Tibial nerve (tissue), 4 donors: ENCODE results near the gene EML6. TPM values are rescaled to one million over a fixed set of nuclear protein-coding genes. Genes with fewer than 3 reads are reported as not detected.

Experiments used
- DNase-seq, 2 donors: peaks; one replicate each; pipeline ENCODE4 v3.0.0-alpha.2; 2019; ENCODE audit warnings: low spot score in 2 of 2
- H3K27ac ChIP-seq, 4 donors: fragments of 200-600 bp; sonication (generic) in 3 of 4; one replicate each; pipeline ENCODE4 v1.5.1; 2017 to 2019; ENCODE audit warnings: mild to moderate bottlenecking in 1 of 4
- H3K27me3 ChIP-seq, 2 donors: fragments of 200-600 bp; sonication (generic) in 1 of 2; one replicate each; pipeline versions ENCODE4 v1.5.1 to v1.6.0; 2017 to 2019
- H3K36me3 ChIP-seq, 3 donors: fragments of 200-600 bp; sonication (generic); one replicate each; pipeline ENCODE4 v1.5.1; 2018 to 2019
- H3K4me1 ChIP-seq, 4 donors: fragments of 200-600 bp; sonication (generic) in 3 of 4; one replicate each; pipeline ENCODE4 v1.5.1; 2017 to 2019
- H3K4me3 ChIP-seq, 4 donors: fragments of 200-600 bp; sonication (generic) in 3 of 4; one replicate each; pipeline ENCODE4 v1.5.1; 2017 to 2019; ENCODE audit warnings: mild to moderate bottlenecking in 1 of 4, moderate library complexity in 1 of 4
- H3K9me3 ChIP-seq, 4 donors: fragments of 200-600 bp; sonication (generic) in 3 of 4; one replicate each; pipeline ENCODE4 v1.5.1; 2017 to 2019
- EP300 ChIP-seq, 2 donors: sonication (generic); formaldehyde crosslinking; IDR thresholded peaks; one replicate each; pipeline ENCODE4 v1.6.1; 2017; ENCODE audit warnings: antibody characterized with exemption in 2 of 2, mild to moderate bottlenecking in 1 of 2
- POLR2A ChIP-seq, 2 donors: fragments of 450-650 bp; IDR thresholded peaks; one replicate each; pipeline ENCODE4 v1.6.1; 2017; ENCODE audit warnings: antibody characterized with exemption in 2 of 2, mild to moderate bottlenecking in 2 of 2, moderate library complexity in 2 of 2
- WGBS, 2 donors: methylation state at CpG; one replicate each; pipeline ENCODE4 v1.1.5; 2018; 5-methylcytosine and 5-hydroxymethylcytosine counted together
- total RNA-seq, 4 donors: library from RNA; depleted of rRNA; stranded (reverse); fragments of >200 nt; gene quantifications; one replicate each; pipeline ENCODE4 v1.1.0, GENCODE V29; 2016
- TF ChIP-seq, protein P1 (sequence below), 5 experiments: fragments of 200-600 bp in 3 of 5; fragments of 450-650 bp in 2 of 5; sonication (generic) in 3 of 5; IDR thresholded peaks; one replicate each; pipeline ENCODE4 v1.5.1; 2016 to 2019; ENCODE audit warnings: antibody characterized with exemption in 5 of 5, mild to moderate bottlenecking in 3 of 5, moderate library complexity in 2 of 5

Gene EML6
- total RNA-seq, 4 donors from 2014 or later: 0.60 to 18.0 (median 0.93) TPM

DNA sequence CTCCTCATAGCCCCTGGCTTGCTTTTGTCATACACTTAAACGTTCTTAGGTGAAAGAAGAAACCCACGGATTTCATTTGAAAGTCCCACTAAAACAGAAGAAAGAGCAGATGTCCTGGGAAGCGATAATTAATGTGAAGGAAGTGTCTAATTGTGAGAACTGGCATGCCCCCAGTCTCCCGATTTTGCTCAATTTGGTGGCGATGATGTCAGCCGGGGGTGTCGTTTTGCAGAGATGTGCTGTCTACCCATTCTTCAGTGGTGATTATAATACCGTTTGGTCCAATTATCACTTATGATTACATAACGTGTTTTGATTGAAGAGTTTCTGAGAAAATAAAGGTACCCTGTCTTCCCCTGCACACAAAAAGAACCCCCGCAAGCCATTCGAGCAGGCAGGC is 223.7 kb downstream of the EML6 start:
- no peak for DNase-seq
- 50 to 55% methylated on average over 11 of the region's 11 CpGs for WGBS, 2 donors
- Histone ChIP-seq H3K4me3 (peak overlapping the region in 1 of 4 donors; percentile 10), H3K4me1 (peaks cover 3 to 35% (median 11%) of the 10 kb centered on the region in 4 donors), H3K9me3 (no peaks in the 10 kb centered on the region), H3K36me3 (no peaks in the 10 kb centered on the region), H3K27me3 (no peaks in the 10 kb centered on the region), H3K27ac (peak overlapping the region in 2 of 4 donors; percentile 38 to 84)
- TF ChIP-seq, protein P1, sequence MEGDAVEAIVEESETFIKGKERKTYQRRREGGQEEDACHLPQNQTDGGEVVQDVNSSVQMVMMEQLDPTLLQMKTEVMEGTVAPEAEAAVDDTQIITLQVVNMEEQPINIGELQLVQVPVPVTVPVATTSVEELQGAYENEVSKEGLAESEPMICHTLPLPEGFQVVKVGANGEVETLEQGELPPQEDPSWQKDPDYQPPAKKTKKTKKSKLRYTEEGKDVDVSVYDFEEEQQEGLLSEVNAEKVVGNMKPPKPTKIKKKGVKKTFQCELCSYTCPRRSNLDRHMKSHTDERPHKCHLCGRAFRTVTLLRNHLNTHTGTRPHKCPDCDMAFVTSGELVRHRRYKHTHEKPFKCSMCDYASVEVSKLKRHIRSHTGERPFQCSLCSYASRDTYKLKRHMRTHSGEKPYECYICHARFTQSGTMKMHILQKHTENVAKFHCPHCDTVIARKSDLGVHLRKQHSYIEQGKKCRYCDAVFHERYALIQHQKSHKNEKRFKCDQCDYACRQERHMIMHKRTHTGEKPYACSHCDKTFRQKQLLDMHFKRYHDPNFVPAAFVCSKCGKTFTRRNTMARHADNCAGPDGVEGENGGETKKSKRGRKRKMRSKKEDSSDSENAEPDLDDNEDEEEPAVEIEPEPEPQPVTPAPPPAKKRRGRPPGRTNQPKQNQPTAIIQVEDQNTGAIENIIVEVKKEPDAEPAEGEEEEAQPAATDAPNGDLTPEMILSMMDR (IDR thresholded peaks at IDR 0.05): no peak
- no peak for TF ChIP-seq EP300 (IDR thresholded peaks at IDR 0.05)
- TF ChIP-seq POLR2A (IDR thresholded peaks at IDR 0.05): no peak

DNA sequence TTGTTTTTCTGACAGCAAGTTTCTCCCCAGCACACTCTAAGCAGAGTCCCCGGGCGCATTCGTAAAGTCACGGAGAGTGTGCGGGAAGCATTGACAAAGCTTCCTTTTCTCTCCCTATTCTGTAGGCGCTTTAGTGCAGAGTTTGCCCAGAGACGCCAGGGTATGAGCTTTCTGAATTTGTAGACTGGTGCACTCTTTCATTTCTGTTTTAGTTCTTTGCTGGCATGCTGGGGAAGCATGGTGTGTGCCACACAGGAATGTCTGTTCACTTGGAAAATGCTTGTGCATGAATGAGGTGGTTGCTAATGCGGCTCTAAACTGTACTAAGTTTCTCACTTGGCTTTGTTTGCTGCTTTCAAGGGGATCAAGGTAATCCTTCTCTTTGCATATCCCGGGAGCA is 224.2 kb downstream of the EML6 start:
- peak overlapping the region in 1 of 4 donors; percentile 10 for H3K4me3 ChIP-seq
- H3K27me3 ChIP-seq: no peaks in the 10 kb centered on the region
- peak overlapping the region in 2 of 4 donors; percentile 38 to 84 for H3K27ac ChIP-seq
- no peaks in the 10 kb centered on the region for H3K9me3 ChIP-seq
- TF ChIP-seq EP300 (IDR thresholded peaks at IDR 0.05) (no peak), POLR2A (IDR thresholded peaks at IDR 0.05) (no peak)
- TF ChIP-seq, protein P1 (IDR thresholded peaks at IDR 0.05): no peak
- no peak for DNase-seq
- WGBS, 2 donors: 48 to 53% methylated on average over 9 of the region's 9 CpGs
- no peaks in the 10 kb centered on the region for H3K36me3 ChIP-seq
- H3K4me1 ChIP-seq: peaks cover 3 to 35% (median 11%) of the 10 kb centered on the region in 4 donors

DNA sequence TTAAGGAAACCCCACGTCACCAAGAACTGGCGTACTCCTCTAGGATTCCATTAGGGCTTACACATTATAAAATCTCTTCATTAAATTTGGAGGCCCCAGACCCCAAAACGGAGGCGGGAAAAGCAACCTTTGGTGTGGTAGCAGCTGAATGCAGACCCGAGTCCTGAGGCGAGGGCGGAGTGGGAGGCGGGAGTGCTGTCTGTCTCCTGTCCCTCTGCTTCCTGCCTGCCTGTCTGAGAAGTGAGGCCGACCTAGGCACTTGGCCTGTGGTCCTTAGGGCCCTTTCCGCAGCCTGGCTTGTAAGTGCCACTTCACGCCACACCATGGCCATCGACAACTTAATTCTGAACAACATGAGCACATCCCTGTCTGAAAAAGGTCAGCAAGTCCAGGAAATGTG is 224.7 kb downstream of the EML6 start:
- Histone ChIP-seq H3K36me3 (no peaks in the 10 kb centered on the region), H3K9me3 (no peaks in the 10 kb centered on the region), H3K4me1 (peaks cover 3 to 35% (median 11%) of the 10 kb centered on the region in 4 donors), H3K4me3 (no peak overlapping the region), H3K27ac (peak overlapping the region in 2 of 4 donors; percentile 38 to 84), H3K27me3 (no peaks in the 10 kb centered on the region)
- WGBS, 2 donors: 75 to 80% methylated on average over 12 of the region's 12 CpGs
- TF ChIP-seq, protein P1 (IDR thresholded peaks at IDR 0.05): no peak
- TF ChIP-seq POLR2A (IDR thresholded peaks at IDR 0.05) (no peak), EP300 (IDR thresholded peaks at IDR 0.05) (no peak)
- DNase-seq: no peak

DNA sequence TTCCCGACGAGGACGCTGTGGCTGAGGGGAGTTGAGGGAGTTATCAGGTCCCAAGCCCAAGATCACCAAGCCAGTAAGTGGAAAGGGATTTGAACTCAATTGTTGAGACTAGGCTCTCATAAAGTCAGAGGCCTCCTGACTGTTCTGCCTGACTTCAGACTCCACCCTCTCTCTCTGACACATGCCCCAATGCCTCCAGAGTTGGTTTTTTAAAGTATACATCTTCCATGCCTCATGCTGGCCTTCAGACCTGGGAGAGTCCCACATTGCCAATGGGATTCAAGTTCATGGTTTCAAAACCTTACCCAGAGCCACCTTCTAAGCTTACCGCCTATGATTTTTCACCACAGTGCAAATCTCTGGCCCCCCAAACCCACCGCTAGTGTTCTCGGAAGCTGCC is 226.0 kb downstream of the EML6 start:
- H3K36me3 ChIP-seq: no peaks in the 10 kb centered on the region
- no peaks in the 10 kb centered on the region for H3K27me3 ChIP-seq
- H3K9me3 ChIP-seq: no peaks in the 10 kb centered on the region
- DNase-seq: no peak
- H3K4me1 ChIP-seq: peaks cover 3 to 35% (median 11%) of the 10 kb centered on the region in 4 donors
- TF ChIP-seq POLR2A (IDR thresholded peaks at IDR 0.05) (no peak), EP300 (IDR thresholded peaks at IDR 0.05) (no peak)
- TF ChIP-seq, protein P1 (IDR thresholded peaks at IDR 0.05): no peak
- WGBS, 2 donors: 94 to 95% methylated on average over 6 of the region's 6 CpGs
- no peak overlapping the region for H3K4me3 ChIP-seq
- no peak overlapping the region for H3K27ac ChIP-seq

DNA sequence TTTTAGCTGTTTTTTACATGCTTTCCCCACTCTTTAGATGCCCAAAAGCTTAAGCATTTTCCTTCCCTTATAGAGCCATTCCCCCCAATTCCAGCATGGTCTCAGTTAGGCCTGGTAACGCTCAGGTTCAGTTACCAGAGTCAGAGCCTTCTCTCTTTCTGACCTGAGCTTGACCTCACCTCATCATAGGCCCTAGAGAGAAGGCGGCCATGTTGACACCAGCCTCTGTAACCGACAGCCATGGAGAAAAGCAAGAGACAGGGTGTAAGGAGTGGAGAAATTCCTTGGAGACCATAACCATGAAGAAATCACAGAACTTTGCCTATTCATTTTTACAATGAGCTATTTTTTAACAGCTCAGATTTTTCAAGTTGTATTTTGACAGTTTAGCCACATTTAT is 227.3 kb downstream of the EML6 start:
- Histone ChIP-seq H3K27me3 (no peaks in the 10 kb centered on the region), H3K27ac (no peak overlapping the region), H3K4me3 (no peak overlapping the region), H3K4me1 (peaks cover 3 to 27% (median 9%) of the 10 kb centered on the region in 4 donors), H3K36me3 (no peaks in the 10 kb centered on the region), H3K9me3 (no peaks in the 10 kb centered on the region)
- TF ChIP-seq POLR2A (IDR thresholded peaks at IDR 0.05): no peak
- no peak for TF ChIP-seq EP300 (IDR thresholded peaks at IDR 0.05)
- TF ChIP-seq, protein P1 (IDR thresholded peaks at IDR 0.05): no peak
- DNase-seq: no peak
- WGBS, 2 donors: 84 to 88% methylated on average over 3 of the region's 3 CpGs
